H1 (cell line): Measurements from ENCODE around the gene NFE2L2.

Experiments used
- CREB1 ChIP-seq: IDR thresholded peaks from 2 replicates; pipeline ENCODE4 v1.6.1; 2012; ENCODE audit warnings: inconsistent platforms
- EZH2 ChIP-seq: fragments of 200-600 bp; sonication (generic); IDR thresholded peaks from 2 replicates; pipeline ENCODE4 v1.7.1; 2012; ENCODE audit warnings: low read depth, mild to moderate bottlenecking, moderate library complexity, low read length, inconsistent platforms; ENCODE audit not compliant: severe bottlenecking
- MAFK ChIP-seq: IDR thresholded peaks from 2 replicates; pipeline ENCODE4 v1.6.1; 2012; ENCODE audit warnings: low read depth, mild to moderate bottlenecking, improper control_type of control experiment, low read length
- POLR2AphosphoS5 ChIP-seq: IDR thresholded peaks from 2 replicates; pipeline ENCODE4 v1.6.1; 2011; ENCODE audit warnings: low read depth, low read length
- TF ChIP-seq, protein P1 (sequence below), 3 experiments: IDR thresholded peaks; 1 replicate in 2 of 3; 2 replicates in 1 of 3; pipeline versions ENCODE4 v1.5.1 to v1.6.1; 2011; ENCODE audit warnings: low read length in 3 of 3, mild to moderate bottlenecking in 3 of 3, inconsistent platforms in 2 of 3, low read depth in 1 of 3, moderate library complexity in 1 of 3; ENCODE audit not compliant: insufficient read depth in 1 of 3; ENCODE audit errors: control extremely low read depth in 1 of 3

DNA sequence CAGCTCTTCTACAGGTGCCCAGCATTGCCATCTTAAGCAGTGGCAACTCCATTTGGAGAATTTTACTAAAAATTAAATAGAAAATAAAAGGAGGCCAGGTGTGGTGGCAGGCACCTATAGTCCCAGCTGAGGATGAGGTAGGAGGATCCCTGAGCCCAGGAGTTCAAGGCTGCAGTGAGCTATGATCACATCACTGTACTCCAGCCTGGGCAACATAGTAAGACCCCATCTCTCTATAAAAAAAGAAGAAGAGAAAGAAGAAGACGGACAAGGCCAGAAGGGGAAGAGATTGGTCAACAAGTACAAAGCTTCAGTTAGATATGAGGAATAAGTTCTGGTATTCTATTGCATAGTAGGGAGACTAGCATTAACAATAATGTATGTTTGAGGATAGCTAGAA, 73.6 kb downstream of the NFE2L2 start:
- TF ChIP-seq, protein P1, sequence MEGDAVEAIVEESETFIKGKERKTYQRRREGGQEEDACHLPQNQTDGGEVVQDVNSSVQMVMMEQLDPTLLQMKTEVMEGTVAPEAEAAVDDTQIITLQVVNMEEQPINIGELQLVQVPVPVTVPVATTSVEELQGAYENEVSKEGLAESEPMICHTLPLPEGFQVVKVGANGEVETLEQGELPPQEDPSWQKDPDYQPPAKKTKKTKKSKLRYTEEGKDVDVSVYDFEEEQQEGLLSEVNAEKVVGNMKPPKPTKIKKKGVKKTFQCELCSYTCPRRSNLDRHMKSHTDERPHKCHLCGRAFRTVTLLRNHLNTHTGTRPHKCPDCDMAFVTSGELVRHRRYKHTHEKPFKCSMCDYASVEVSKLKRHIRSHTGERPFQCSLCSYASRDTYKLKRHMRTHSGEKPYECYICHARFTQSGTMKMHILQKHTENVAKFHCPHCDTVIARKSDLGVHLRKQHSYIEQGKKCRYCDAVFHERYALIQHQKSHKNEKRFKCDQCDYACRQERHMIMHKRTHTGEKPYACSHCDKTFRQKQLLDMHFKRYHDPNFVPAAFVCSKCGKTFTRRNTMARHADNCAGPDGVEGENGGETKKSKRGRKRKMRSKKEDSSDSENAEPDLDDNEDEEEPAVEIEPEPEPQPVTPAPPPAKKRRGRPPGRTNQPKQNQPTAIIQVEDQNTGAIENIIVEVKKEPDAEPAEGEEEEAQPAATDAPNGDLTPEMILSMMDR (IDR thresholded peaks at IDR 0.05; ENCODE audit: control extremely low read depth in 1 of 3, insufficient read depth in 1 of 3, low read depth in 1 of 3, low read length in 3 of 3) = no peak
- TF ChIP-seq EZH2 (no peak), MAFK (no peak), CREB1 (no peak), POLR2AphosphoS5 (no peak)
